HL-60 (cell line): Measurements from ENCODE around the gene RPS14.

ENCODE experiments used
- DNase-seq, 2 experiments: peaks; one replicate each; pipeline ENCODE4 v3.0.0-alpha.2; 2010 to 2020; ENCODE audit warnings: low read depth in 1 of 2, low spot score in 1 of 2
- H3K27ac ChIP-seq: fragments of 250-450 bp; sonication (Bioruptor Pico); replicated peaks from 2 replicates; pipeline ENCODE4 v1.5.1; 2020; ENCODE audit warnings: mild to moderate bottlenecking, moderate library complexity
- H3K27me3 ChIP-seq: fragments of 250-450 bp; sonication (Bioruptor Pico); 2 replicates; pipeline ENCODE4 v1.5.1; 2021; ENCODE audit warnings: mild to moderate bottlenecking, moderate library complexity; ENCODE audit not compliant: insufficient read depth, poor library complexity, severe bottlenecking
- H3K4me3 ChIP-seq: replicated peaks from 2 replicates; pipeline ENCODE4 v1.5.1; 2011; ENCODE audit warnings: mild to moderate bottlenecking, control low read depth, low read length; ENCODE audit not compliant: insufficient read depth
- CTCF ChIP-seq: IDR thresholded peaks from one replicate; pipeline ENCODE4 v1.5.1; 2011; ENCODE audit warnings: low read length, control low read depth, inconsistent platforms; ENCODE audit not compliant: insufficient read depth
- GABPA ChIP-seq: IDR thresholded peaks from 2 replicates; pipeline ENCODE4 v1.6.1; 2012; ENCODE audit warnings: low read depth
- POLR2AphosphoS5 ChIP-seq: IDR thresholded peaks from 2 replicates; pipeline ENCODE4 v1.6.1; 2012; ENCODE audit warnings: low read depth
- REST ChIP-seq: IDR thresholded peaks from 2 replicates; pipeline ENCODE4 v1.6.1; 2012; ENCODE audit warnings: low read depth; ENCODE audit not compliant: insufficient replicate concordance
- SPI1 ChIP-seq: IDR thresholded peaks from 2 replicates; pipeline ENCODE4 v1.6.1; 2012; ENCODE audit warnings: low read depth, mild to moderate bottlenecking, borderline replicate concordance

The RPS14 gene

GRCh38 chr5:150404535-150404934 is 45.0 kb downstream of the RPS14 start:
- Histone ChIP-seq H3K27me3 (no peaks in the 10 kb centered on the region), H3K4me3 (no peak overlapping the region), H3K27ac (no peak overlapping the region)
- no peak for TF ChIP-seq SPI1
- no peak for TF ChIP-seq GABPA
- TF ChIP-seq CTCF: no peak
- TF ChIP-seq REST: no peak
- no peak for TF ChIP-seq POLR2AphosphoS5
- no peak for DNase-seq

GRCh38 chr5:150404121-150404520 is 45.4 kb downstream of the RPS14 start:
- H3K4me3 ChIP-seq: no peak overlapping the region
- no peak for DNase-seq
- no peak overlapping the region for H3K27ac ChIP-seq
- TF ChIP-seq GABPA (no peak), CTCF (no peak), POLR2AphosphoS5 (no peak), REST (no peak), SPI1 (no peak)
- H3K27me3 ChIP-seq: no peaks in the 10 kb centered on the region

GRCh38 chr5:150402901-150403342 is 46.6 kb downstream of the RPS14 start:
- no peak overlapping the region for H3K27ac ChIP-seq
- H3K4me3 ChIP-seq: no peak overlapping the region
- TF ChIP-seq CTCF: no peak
- no peak for TF ChIP-seq REST
- TF ChIP-seq SPI1: no peak
- TF ChIP-seq GABPA: no peak
- TF ChIP-seq POLR2AphosphoS5: no peak
- no peak for DNase-seq
- no peaks in the 10 kb centered on the region for H3K27me3 ChIP-seq
